ENCODE results near the gene KCNIP2. TPM values are rescaled to one million over a fixed set of nuclear protein-coding genes. Genes with fewer than 3 reads are reported as not detected.
"Not testable (repeated sequence)": the region's sequence is repeated elsewhere in the genome, so short reads cannot be mapped to it uniquely, and the experiment has no call there.

Gene KCNIP2
- total RNA-seq, 1 donor from 2014 or later = 12.6 TPM

DNA sequence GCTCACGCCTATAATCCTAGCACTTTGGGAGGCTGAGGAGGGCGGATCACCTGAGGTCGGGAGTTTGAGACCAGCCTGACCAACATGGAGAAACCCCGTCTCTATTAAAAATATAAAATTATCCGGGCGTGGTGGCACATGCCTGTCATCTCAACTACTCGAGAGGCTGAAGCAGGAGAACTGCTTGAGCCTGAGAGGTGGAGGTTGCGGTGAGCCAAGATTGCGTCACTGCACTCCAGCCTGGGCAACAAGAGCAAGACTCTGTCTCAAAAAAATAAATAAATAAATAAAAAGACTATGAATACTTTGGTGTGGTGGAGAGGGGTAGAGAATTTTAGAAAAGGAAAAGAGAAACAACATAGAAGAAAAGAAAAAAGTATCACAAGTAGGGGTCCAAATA is 54.4 kb downstream of the KCNIP2 start:
- not testable (repeated sequence) for DNase-seq (ENCODE audit: low spot score in 2 of 2); FAIRE-seq

DNA sequence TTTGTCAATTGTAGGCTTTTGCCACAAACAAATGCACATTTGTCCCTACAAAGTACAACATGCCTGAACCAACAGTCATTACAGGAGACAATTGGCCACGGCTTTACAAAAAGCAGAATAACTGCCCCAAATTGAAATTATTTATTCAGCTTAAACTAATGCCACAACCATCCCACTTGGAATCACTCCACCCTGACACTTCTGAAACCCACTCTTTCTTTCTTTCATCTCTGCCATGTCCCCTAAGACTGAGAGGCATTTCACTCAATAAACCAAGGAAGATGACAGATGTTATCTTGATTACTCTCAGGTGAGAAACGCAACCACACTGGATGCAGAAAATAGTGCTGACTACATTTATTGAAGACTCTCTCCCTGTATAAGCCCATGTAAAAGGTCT is 57.8 kb downstream of the KCNIP2 start:
- FAIRE-seq (no peak), DNase-seq (ENCODE audit: low spot score in 2 of 2) (no peak)

DNA sequence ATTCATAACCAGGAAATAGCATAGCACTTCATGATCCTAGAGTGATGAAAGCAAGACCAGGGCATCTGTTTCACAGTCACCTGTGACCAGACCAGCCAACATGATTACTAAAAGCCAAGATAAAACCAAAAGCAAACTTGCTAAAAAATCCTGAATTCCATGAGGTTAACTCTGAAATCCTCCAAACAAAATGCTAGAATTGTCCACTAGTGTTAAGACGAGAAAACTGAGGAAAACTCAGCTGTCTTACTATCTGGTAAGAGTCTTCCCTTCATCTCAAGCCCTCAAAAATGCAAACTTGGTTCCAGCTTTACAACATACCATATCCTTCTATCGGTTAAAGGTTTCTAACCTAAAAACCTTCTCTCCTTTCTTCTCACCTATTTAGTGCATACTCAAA is 59.0 kb downstream of the KCNIP2 start:
- DNase-seq (ENCODE audit: low spot score in 2 of 2) = no peak
- no peak for FAIRE-seq

- FAIRE-seq (no peak), DNase-seq (ENCODE audit: low spot score in 2 of 2) (no peak)
Measured at GRCh38 chr10:101783736-101784118, 59.9 kb downstream of the KCNIP2 start.

DNA sequence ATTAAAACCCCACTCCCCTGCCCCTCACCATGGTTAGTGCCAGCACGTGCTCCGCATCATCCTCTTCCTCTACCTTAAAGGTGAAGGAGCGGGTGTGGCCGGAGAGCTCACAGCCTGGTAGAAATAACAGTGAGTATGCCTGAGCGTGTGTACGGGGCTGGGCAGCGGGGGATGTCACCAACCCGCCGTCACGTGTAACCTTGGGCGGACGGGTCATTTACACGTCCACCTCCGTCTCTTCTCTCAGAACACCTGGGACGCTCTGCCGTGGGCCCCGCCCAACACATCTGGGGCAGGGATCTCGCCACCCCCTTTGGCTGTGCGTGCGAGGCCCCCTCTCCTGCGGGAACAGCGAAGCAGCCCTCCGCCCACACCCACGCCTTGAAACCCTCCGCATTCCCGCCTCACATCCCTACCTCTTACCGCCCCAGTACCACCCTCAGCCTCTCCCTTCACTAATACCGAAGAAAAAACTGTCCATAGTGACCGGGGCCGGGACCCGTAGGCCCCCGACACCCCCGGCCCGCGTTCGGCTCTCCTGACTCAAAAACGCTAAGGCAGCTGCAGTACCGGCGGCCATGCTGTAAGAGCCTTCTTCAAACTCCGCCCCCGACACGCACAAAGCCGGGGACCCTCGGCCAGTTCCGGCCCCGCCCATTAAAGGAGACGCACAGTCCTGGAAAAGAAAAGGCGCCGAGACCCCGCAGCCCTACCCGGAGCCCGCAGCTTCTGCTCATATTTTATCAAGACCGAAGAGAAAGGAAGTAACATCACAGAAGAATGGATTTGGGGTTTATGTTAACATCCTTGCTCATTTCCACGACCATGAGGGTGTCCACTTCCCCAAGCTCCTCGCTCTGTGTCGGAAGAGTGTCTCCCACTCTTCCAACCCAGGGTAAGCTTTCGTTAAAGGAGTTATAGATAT is 60.5 kb downstream of the KCNIP2 start, which contains the start of gene NPM3:
Gene NPM3 (minus strand): TSS at position 636 of the 925 bp plus-strand sequence. CDS start 56 bp downstream, at position 580.
- DNase-seq (ENCODE audit: low spot score in 2 of 2) (peak; percentile 79 to 88), FAIRE-seq (no peak)

GRCh38 chr10:101781984-101782810 is 61.4 kb downstream of the KCNIP2 start:
- FAIRE-seq = no peak

DNA sequence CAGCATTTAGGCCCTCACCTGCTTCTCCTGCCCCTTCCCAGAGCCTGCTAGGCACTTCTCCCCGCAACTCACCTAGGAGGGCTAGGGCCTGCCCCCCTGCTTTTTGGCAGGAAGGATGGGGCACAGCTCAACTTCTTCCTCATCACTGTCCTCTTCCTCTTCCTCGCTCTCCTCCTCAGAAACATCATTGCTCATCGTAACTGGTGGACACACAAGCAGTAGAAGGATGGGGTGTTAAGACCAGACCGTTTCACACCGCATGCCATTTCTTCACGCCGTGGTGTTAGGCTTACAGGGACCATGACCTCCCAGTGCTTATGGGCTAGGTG is 62.0 kb downstream of the KCNIP2 start:
- FAIRE-seq (no peak), DNase-seq (ENCODE audit: low spot score in 2 of 2) (no peak)

More at GRCh38 chr10:101781984-101782810, 61.4 kb downstream of the KCNIP2 start:
- DNase-seq (ENCODE audit: low spot score in 2 of 2) = no peak

- DNase-seq (ENCODE audit: low spot score in 2 of 2) (peak; percentile 79 to 86), FAIRE-seq (no peak)
Measured at GRCh38 chr10:101780818-101781654, 62.6 kb downstream of the KCNIP2 start.

DNA sequence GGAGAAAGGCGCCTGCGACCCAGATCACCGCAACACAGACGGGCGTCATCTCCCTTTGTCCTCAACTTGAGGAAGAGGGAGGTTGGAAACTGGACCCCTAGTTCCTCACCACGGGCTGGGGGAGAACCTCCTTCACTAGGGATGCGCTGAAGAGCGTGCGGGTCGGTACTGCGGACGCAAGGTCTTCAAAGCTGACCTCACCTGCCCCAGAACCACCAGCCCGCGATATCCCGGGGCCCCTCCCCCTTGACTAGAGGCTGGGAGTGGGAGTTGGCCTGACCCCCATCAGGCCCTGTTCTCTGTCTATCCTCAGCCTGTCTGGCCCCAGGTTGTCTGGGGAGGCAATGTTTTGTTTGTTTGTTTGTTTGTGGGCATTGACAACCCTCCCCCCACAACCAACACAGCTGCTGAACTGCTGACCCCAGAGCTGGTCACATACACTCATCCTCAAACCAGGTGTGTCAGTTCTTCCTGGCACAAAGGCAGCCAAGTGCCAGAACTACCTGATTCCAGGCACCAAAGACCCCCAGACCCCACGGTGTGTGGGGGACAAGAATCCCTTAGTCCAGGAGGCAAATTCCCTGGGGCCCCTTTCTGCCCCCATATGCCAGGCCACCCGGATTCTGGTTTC is 63.3 kb downstream of the KCNIP2 start:
- DNase-seq (ENCODE audit: low spot score in 2 of 2) (no peak), FAIRE-seq (no peak)

GRCh38 chr10:101779544-101780186 is 63.9 kb downstream of the KCNIP2 start:
- DNase-seq (ENCODE audit: low spot score in 2 of 2) (peak; percentile 79 to 87), FAIRE-seq (no peak)

DNA sequence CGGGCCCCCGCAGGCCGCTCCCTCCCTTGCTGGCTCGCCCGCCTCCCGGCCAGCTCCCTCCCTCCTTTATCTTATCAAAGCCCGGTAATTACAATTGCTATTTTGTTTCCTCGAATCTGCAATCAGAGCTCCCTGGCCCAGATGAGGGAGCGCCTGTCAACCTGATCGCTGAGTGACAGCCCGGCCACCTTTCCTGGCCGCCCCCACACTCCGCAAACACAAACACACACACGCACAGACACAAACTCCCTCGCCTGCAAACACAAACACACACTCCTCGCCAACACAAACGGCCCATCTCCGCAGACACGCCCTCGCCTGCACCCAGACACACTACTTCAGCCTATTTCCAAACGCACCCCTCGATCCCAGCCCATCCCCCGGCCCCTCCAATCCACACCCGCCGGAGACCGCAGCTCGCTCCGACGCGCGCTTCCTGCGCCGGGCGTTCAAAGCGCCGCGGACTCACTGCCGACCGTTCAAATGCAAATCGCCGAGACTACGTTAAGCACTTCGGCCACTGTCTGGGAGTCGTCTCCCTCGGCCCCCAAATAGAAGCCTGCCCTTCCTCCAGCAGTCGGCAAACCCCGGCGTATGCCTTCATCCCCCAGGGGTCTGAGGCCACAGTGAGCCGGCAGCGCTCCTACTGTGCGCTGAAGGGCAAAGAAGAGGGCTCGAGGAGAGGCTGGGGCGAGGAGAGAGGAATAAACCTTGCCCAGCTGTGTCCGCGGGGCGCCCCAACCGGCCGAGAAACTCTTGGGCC is 64.6 kb downstream of the KCNIP2 start:
- no peak for FAIRE-seq
- DNase-seq (ENCODE audit: low spot score in 2 of 2) = no peak

DNA sequence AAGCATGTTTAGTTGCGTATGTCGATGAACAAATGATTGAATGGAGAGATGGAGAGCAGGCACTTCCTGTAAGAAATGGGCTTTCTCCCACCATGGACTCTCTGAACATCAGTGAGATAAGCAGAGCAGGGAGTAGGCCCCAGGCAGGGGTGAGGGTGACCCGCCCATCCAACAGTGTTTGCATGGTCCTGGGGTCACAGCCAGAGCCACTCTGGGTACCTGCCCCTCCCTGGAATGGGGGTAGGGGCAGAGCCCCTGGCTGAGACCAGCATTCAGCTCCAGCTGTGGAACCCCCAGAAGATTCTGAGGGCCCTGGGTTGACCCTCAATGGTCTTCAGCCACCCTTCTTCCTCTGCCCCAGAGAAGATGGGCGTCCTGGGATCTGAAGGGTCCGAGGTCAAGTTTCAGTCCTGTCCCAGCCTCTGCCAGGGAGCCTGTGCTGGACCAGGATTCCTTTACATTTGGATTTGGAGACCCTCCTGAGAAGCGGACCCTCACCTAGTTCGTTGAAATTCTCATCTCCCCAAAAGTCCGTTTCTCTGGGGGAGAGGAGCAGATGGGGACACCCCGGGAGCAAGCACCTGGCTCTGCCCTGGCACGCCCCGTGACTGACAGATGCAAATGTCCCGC is 65.3 kb downstream of the KCNIP2 start:
- FAIRE-seq = no peak
- DNase-seq (ENCODE audit: low spot score in 2 of 2) = no peak

GRCh38 chr10:101777619-101778145 is 65.9 kb downstream of the KCNIP2 start:
- DNase-seq (ENCODE audit: low spot score in 2 of 2) (no peak), FAIRE-seq (no peak)

- DNase-seq (ENCODE audit: low spot score in 2 of 2) = no peak
- FAIRE-seq = no peak
Measured at GRCh38 chr10:101776161-101776817, 67.3 kb downstream of the KCNIP2 start.
